OCI-LY7 (cell line): ENCODE data around the gene KSR1.

ENCODE experiments used
- CTCF ChIP-seq: fragments of 200-600 bp; sonication (generic); conservative IDR thresholded peaks from 2 replicates; pipeline ENCODE4 v1.5.1; 2014; ENCODE audit warnings: mild to moderate bottlenecking, antibody characterized with exemption, low read length, moderate library complexity, mixed read lengths
- EZH2phosphoT487 ChIP-seq: fragments of 200-600 bp; sonication (generic); IDR thresholded peaks from 2 replicates; pipeline ENCODE4 v1.6.1; 2018; ENCODE audit warnings: low read depth, borderline replicate concordance, mild to moderate bottlenecking, mixed run types, antibody characterized with exemption, low read length, moderate library complexity, mixed read lengths

- TF ChIP-seq CTCF (no peak), EZH2phosphoT487 (no peak)
Measured at GRCh38 chr17:27665549-27665948, 209.3 kb downstream of the KSR1 start.
